ENCODE measurements around the gene SETBP1.

DNA sequence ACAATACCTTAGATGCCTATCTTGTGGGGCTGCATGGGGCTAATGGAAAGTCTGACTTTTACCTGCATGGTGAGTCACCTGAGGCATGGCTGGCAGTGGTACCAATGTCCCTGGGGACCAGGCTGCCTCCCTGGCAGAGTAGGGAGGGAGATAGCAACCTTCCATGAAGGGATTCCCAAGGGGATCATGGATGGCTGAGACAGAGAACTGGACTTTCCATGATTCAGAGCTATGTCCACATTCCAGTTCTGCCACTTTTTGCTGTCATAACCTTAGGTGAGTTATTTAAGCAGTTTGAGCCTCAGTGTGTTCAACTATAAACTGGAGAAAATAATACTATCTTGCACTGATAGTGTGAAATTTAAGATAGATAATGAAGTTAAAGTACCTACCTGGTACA lies 178.6 kb downstream of the SETBP1 start:
- TF ChIP-seq, protein P1, sequence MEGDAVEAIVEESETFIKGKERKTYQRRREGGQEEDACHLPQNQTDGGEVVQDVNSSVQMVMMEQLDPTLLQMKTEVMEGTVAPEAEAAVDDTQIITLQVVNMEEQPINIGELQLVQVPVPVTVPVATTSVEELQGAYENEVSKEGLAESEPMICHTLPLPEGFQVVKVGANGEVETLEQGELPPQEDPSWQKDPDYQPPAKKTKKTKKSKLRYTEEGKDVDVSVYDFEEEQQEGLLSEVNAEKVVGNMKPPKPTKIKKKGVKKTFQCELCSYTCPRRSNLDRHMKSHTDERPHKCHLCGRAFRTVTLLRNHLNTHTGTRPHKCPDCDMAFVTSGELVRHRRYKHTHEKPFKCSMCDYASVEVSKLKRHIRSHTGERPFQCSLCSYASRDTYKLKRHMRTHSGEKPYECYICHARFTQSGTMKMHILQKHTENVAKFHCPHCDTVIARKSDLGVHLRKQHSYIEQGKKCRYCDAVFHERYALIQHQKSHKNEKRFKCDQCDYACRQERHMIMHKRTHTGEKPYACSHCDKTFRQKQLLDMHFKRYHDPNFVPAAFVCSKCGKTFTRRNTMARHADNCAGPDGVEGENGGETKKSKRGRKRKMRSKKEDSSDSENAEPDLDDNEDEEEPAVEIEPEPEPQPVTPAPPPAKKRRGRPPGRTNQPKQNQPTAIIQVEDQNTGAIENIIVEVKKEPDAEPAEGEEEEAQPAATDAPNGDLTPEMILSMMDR (IDR thresholded peaks at IDR 0.05; ENCODE audit: low read length) = no peak
- TF ChIP-seq EZH2 (IDR thresholded peaks at IDR 0.05; ENCODE audit: borderline replicate concordance, low read length) = no peak
